Measurements from ENCODE around the gene HECA.
A peak's percentile ranks its signal among the peaks of the same experiment; 100 is the strongest.

Gene HECA

DNA sequence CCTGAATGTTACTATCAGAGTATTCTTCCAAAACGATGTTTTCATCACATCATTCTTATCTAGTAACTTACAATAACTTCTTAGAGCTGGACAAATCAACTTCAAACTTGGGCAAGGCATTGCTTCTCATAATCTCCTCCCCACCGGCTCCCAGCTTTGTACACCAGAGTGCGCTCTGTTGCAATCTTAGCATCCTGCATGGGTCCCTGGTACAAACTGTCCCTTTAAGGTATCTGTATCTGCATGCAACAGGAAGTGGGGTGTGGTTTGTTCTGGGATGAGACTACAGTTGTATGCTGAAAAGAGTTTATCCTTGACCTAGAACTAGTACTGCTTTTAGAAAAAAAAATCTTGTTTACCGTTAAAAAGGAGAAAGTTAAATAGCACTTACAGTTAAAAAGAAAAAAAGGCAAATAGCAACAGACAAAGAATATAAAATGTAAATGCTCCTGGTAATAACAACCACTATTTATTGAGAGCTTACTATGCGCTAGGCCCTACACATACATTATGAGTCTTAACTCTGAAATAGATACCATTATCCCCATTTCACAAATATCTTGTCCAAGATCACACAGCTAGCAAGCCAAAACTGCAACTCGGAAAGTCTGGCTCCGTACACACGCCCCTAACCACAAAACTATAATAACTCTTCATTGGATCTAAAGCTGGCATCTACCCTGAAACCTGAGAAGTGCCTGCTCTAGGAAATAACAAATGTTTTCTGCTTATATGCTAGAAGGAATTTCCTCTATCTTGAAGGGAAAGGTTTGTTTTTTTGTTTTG is 9.8 kb upstream of the HECA start:
- H3K27me3 ChIP-seq (ENCODE audit: low read length) = no peaks in the 10 kb centered on the region
- H3F3A ChIP-seq (ENCODE audit: insufficient read depth) = no peaks in the 10 kb centered on the region
- no peaks in the 10 kb centered on the region for H3K9me2 ChIP-seq (replicated peaks; ENCODE audit: insufficient read depth, low read length)
- peaks cover 3% of the 10 kb centered on the region; the same call in 1 of the 2 replicates for H3K9me3 ChIP-seq (ENCODE audit: insufficient read depth, low read length)
- no peak overlapping the region for H3K4me3 ChIP-seq (ENCODE audit: insufficient read depth, low read length, poor library complexity, severe bottlenecking)
- no peak overlapping the region for H3K9ac ChIP-seq (ENCODE audit: low read length)
- no peaks in the 10 kb centered on the region for H4K20me1 ChIP-seq (ENCODE audit: low read depth, low read length)
- H3K4me2 ChIP-seq (ENCODE audit: low read depth, low read length, poor library complexity, severe bottlenecking) = peak overlapping the region; percentile 32
- no peaks in the 10 kb centered on the region for H3K79me2 ChIP-seq (ENCODE audit: insufficient read depth, low read length)
- H3K27ac ChIP-seq (ENCODE audit: low read depth, low read length) = no peak overlapping the region
- peak overlapping the region; percentile 60 for H2AFZ ChIP-seq (ENCODE audit: low read depth, low read length, severe bottlenecking)
- H3K36me3 ChIP-seq (ENCODE audit: low read length) = no peaks in the 10 kb centered on the region
- TF ChIP-seq, protein P1, sequence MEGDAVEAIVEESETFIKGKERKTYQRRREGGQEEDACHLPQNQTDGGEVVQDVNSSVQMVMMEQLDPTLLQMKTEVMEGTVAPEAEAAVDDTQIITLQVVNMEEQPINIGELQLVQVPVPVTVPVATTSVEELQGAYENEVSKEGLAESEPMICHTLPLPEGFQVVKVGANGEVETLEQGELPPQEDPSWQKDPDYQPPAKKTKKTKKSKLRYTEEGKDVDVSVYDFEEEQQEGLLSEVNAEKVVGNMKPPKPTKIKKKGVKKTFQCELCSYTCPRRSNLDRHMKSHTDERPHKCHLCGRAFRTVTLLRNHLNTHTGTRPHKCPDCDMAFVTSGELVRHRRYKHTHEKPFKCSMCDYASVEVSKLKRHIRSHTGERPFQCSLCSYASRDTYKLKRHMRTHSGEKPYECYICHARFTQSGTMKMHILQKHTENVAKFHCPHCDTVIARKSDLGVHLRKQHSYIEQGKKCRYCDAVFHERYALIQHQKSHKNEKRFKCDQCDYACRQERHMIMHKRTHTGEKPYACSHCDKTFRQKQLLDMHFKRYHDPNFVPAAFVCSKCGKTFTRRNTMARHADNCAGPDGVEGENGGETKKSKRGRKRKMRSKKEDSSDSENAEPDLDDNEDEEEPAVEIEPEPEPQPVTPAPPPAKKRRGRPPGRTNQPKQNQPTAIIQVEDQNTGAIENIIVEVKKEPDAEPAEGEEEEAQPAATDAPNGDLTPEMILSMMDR (IDR thresholded peaks at IDR 0.05; ENCODE audit: insufficient read depth, low read length, poor library complexity, severe bottlenecking) = peak; percentile 91
- TF ChIP-seq EZH2phosphoT487 (conservative IDR thresholded peaks at IDR 0.05; ENCODE audit: low read length) = no peak

GRCh38 chr6:139126255-139126654 is 8.6 kb upstream of the HECA start:
- Histone ChIP-seq H4K20me1 (ENCODE audit: low read depth, low read length) (no peaks in the 10 kb centered on the region), H3K4me2 (ENCODE audit: low read depth, low read length, poor library complexity, severe bottlenecking) (no peak overlapping the region), H3K36me3 (ENCODE audit: low read length) (no peaks in the 10 kb centered on the region), H3K9ac (ENCODE audit: low read length) (no peak overlapping the region), H3F3A (ENCODE audit: insufficient read depth) (no peaks in the 10 kb centered on the region), H2AFZ (ENCODE audit: low read depth, low read length, severe bottlenecking) (no peak overlapping the region), H3K9me3 (ENCODE audit: insufficient read depth, low read length) (no peaks in the 10 kb centered on the region), H3K79me2 (ENCODE audit: insufficient read depth, low read length) (no peaks in the 10 kb centered on the region), H3K4me3 (ENCODE audit: insufficient read depth, low read length, poor library complexity, severe bottlenecking) (no peak overlapping the region), H3K27me3 (ENCODE audit: low read length) (no peaks in the 10 kb centered on the region), H3K27ac (ENCODE audit: low read depth, low read length) (no peak overlapping the region), H3K9me2 (replicated peaks; ENCODE audit: insufficient read depth, low read length) (no peaks in the 10 kb centered on the region)
- TF ChIP-seq, protein P1 (IDR thresholded peaks at IDR 0.05; ENCODE audit: insufficient read depth, low read length, poor library complexity, severe bottlenecking) = no peak
- no peak for TF ChIP-seq EZH2phosphoT487 (conservative IDR thresholded peaks at IDR 0.05; ENCODE audit: low read length)

- no peaks in the 10 kb centered on the region for H3K36me3 ChIP-seq (ENCODE audit: low read length)
- no peak overlapping the region for H3K27ac ChIP-seq (ENCODE audit: low read depth, low read length)
- H3K79me2 ChIP-seq (ENCODE audit: insufficient read depth, low read length) = no peaks in the 10 kb centered on the region
- no peak overlapping the region for H2AFZ ChIP-seq (ENCODE audit: low read depth, low read length, severe bottlenecking)
- no peak overlapping the region for H3K4me3 ChIP-seq (ENCODE audit: insufficient read depth, low read length, poor library complexity, severe bottlenecking)
- H3K9ac ChIP-seq (ENCODE audit: low read length) = no peak overlapping the region
- no peaks in the 10 kb centered on the region for H3K9me2 ChIP-seq (replicated peaks; ENCODE audit: insufficient read depth, low read length)
- no peak overlapping the region for H3K4me2 ChIP-seq (ENCODE audit: low read depth, low read length, poor library complexity, severe bottlenecking)
- H4K20me1 ChIP-seq (ENCODE audit: low read depth, low read length) = no peaks in the 10 kb centered on the region
- no peaks in the 10 kb centered on the region for H3K9me3 ChIP-seq (ENCODE audit: insufficient read depth, low read length)
- H3K27me3 ChIP-seq (ENCODE audit: low read length) = no peaks in the 10 kb centered on the region
- TF ChIP-seq, protein P1 (IDR thresholded peaks at IDR 0.05; ENCODE audit: insufficient read depth, low read length, poor library complexity, severe bottlenecking) = no peak
- no peak for TF ChIP-seq EZH2phosphoT487 (conservative IDR thresholded peaks at IDR 0.05; ENCODE audit: low read length)
- no peaks in the 10 kb centered on the region for H3F3A ChIP-seq (ENCODE audit: insufficient read depth)
Observed at GRCh38 chr6:139126931-139127330, 7.9 kb upstream of the HECA start.
